ENCODE measurements around the gene MAGEA8. TPM values are rescaled to one million over a fixed set of nuclear protein-coding genes. Genes with fewer than 3 reads are reported as not detected.
A peak's percentile ranks its signal among the peaks of the same experiment; 100 is the strongest.

MAGEA8 gene
- total and polyA plus RNA-seq, 2 donors (not counting 3 experiments of a cell fraction or from before 2014, with no cell fraction given) = not detected

- no peak overlapping the region for H3K27ac ChIP-seq (ENCODE audit: insufficient read depth, low read depth, low read length)
- dilution Hi-C loops (cut with MboI; ENCODE audit: extremely low pct_ligation_motif_present, low sequenced_read_pairs) = no loop called here
- no peak overlapping the region for H3K4me3 ChIP-seq (replicated peaks in 1 of 3; ENCODE audit: insufficient read depth in 1 of 3, low read depth in 1 of 3, low read length in 3 of 3)
- H3K9me3 ChIP-seq (replicated peaks; ENCODE audit: control insufficient read depth, insufficient read depth, low read length) = no peaks in the 10 kb centered on the region
- ChIA-PET POLR2A (no interaction called here), CTCF (no interaction called here)
- H3K9me1 ChIP-seq (replicated peaks; ENCODE audit: control insufficient read depth, extremely low read depth, insufficient read depth, low read length) = no peaks in the 10 kb centered on the region
- no peak overlapping the region for H2AFZ ChIP-seq (ENCODE audit: low read depth, low read length)
- FAIRE-seq (no peak), DNase-seq (ENCODE audit: low read depth, low spot score) (peak; percentile 1)
- H3K27me3 ChIP-seq (ENCODE audit: control insufficient read depth in 2 of 2, insufficient read depth in 2 of 2, low read length in 2 of 2) = peaks cover 0 to 1% of the 10 kb centered on the region in 2 experiments
- intact Hi-C loops (cut with micrococcal nuclease) = no loop called here
- no TSS peak for BruUV-seq (replicated peaks)
- no peak overlapping the region for H3K9ac ChIP-seq (replicated peaks; ENCODE audit: extremely low read depth, insufficient read depth, low read length)
- no peaks in the 10 kb centered on the region for H3K4me1 ChIP-seq (ENCODE audit: control insufficient read depth, extremely low read depth, insufficient read depth, low read length)
- TF ChIP-seq MAX (IDR thresholded peaks at IDR 0.05; ENCODE audit: insufficient read depth, insufficient read length) (no peak), JUN (IDR thresholded peaks at IDR 0.05; ENCODE audit: borderline replicate concordance, insufficient read depth, insufficient read length, low read depth) (no peak), POLR2A (IDR thresholded peaks at IDR 0.05; ENCODE audit: low read depth, low read length) (no peak)
- H3K4me2 ChIP-seq (ENCODE audit: insufficient read depth, low read length) = peak overlapping the region; percentile 28
- H3K79me2 ChIP-seq (ENCODE audit: control insufficient read depth, insufficient read depth, low read length) = no peaks in the 10 kb centered on the region
- no peaks in the 10 kb centered on the region for H4K20me1 ChIP-seq (replicated peaks; ENCODE audit: control insufficient read depth, extremely low read depth, insufficient read depth, low read length)
- H3K36me3 ChIP-seq (ENCODE audit: control insufficient read depth in 2 of 2, extremely low read depth in 1 of 2, insufficient read depth in 2 of 2, low read length in 2 of 2) = no peaks in the 10 kb centered on the region
These were observed 23.1 kb downstream of the MAGEA8 start for GRCh38 chrX:149903889-149904748.

DNA sequence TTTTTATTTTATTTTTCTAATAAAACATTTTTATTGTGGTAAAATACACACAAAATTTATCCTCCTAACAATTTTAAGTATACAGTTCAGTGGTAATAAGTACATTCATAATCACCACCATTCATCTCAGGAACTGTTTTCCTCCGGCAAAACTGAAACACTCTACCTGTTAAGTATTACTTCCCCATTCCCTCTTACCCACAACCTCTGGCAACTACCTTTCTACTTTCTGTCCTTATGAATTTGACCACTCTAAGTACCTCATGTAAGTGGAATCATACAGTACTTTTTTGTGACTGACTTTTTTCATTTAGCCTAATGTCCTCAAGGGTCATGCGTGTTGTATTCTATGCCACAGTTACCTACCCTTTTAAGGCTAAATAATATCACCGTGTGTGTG, 27.3 kb downstream of the MAGEA8 start:
- ChIA-PET POLR2A (no interaction called here), CTCF (no interaction called here)
- Histone ChIP-seq H3K79me2 (ENCODE audit: control insufficient read depth, insufficient read depth, low read length) (no peaks in the 10 kb centered on the region), H4K20me1 (replicated peaks; ENCODE audit: control insufficient read depth, extremely low read depth, insufficient read depth, low read length) (no peaks in the 10 kb centered on the region), H3K9me3 (replicated peaks; ENCODE audit: control insufficient read depth, insufficient read depth, low read length) (no peaks in the 10 kb centered on the region), H3K4me2 (ENCODE audit: insufficient read depth, low read length) (no peak overlapping the region), H3K4me3 (replicated peaks in 1 of 3; ENCODE audit: insufficient read depth in 1 of 3, low read depth in 1 of 3, low read length in 3 of 3) (no peak overlapping the region), H3K9ac (replicated peaks; ENCODE audit: extremely low read depth, insufficient read depth, low read length) (no peak overlapping the region), H2AFZ (ENCODE audit: low read depth, low read length) (no peak overlapping the region), H3K27me3 (ENCODE audit: control insufficient read depth in 2 of 2, insufficient read depth in 2 of 2, low read length in 2 of 2) (no peaks in the 10 kb centered on the region), H3K36me3 (ENCODE audit: control insufficient read depth in 2 of 2, extremely low read depth in 1 of 2, insufficient read depth in 2 of 2, low read length in 2 of 2) (no peaks in the 10 kb centered on the region), H3K27ac (ENCODE audit: insufficient read depth, low read depth, low read length) (no peak overlapping the region), H3K4me1 (ENCODE audit: control insufficient read depth, extremely low read depth, insufficient read depth, low read length) (no peaks in the 10 kb centered on the region), H3K9me1 (replicated peaks; ENCODE audit: control insufficient read depth, extremely low read depth, insufficient read depth, low read length) (no peaks in the 10 kb centered on the region)
- dilution Hi-C loops (cut with MboI; ENCODE audit: extremely low pct_ligation_motif_present, low sequenced_read_pairs) = no loop called here
- no peak for TF ChIP-seq FOS (IDR thresholded peaks at IDR 0.05; ENCODE audit: borderline replicate concordance, insufficient read depth, low read length)
- TF ChIP-seq POLR2AphosphoS5 (IDR thresholded peaks at IDR 0.05; ENCODE audit: insufficient read depth, low read depth, low read length) = no peak
- no peak for TF ChIP-seq CTCF (IDR thresholded peaks at IDR 0.05; ENCODE audit: extremely low read depth in 1 of 2, insufficient read depth in 1 of 2, low read depth in 1 of 2, low read length in 2 of 2)
- TF ChIP-seq GATA2 (IDR thresholded peaks at IDR 0.05; ENCODE audit: insufficient read depth, insufficient read length, low read depth, low read length) = no peak
- no peak for TF ChIP-seq POLR2A (IDR thresholded peaks at IDR 0.05; ENCODE audit: low read depth, low read length)
- TF ChIP-seq EZH2 (IDR thresholded peaks at IDR 0.05; ENCODE audit: borderline replicate concordance, low read depth, low read length, severe bottlenecking) = no peak
- no peak for TF ChIP-seq MYC (IDR thresholded peaks at IDR 0.05; ENCODE audit: low read depth, low read length)
- TF ChIP-seq JUN (IDR thresholded peaks at IDR 0.05; ENCODE audit: borderline replicate concordance, insufficient read depth, insufficient read length, low read depth) = no peak
- TF ChIP-seq MAX (IDR thresholded peaks at IDR 0.05; ENCODE audit: insufficient read depth, insufficient read length) = no peak
- FAIRE-seq (no peak), DNase-seq (ENCODE audit: low read depth, low spot score) (no peak)
- intact Hi-C loops (cut with micrococcal nuclease) = no loop called here
- no TSS peak for BruUV-seq (replicated peaks)

Measured in endothelial cell of umbilical vein (primary cell).